ENCODE measurements around the gene GLCE. TPM values are rescaled to one million over a fixed set of nuclear protein-coding genes. Genes with fewer than 3 reads are reported as not detected.

Gene GLCE
- polyA plus RNA-seq, 12 donors = 30.7 to 50.8 (median 37.0) TPM; not detected in 1

DNA sequence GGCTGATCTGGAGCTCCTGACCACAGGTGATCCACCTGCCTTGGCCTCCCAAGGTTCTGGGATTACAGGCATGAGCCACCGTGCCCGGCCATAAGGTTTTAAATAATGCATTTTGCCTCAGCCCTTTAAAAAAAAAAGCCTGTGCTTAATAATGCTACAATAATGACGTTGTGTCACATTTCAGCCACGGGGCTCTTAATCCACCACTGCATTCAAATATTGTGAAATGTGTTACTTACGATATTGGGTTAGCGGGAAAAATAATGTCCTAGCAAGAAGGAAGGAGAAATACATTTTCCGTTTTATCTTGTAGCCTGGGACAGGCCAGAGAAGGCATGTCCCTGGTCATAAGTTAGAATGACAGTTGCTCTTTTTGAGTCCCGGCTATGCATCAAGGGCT is 155.9 kb downstream of the GLCE start:
- no peak for DNase-seq

- DNase-seq = no peak
Measured at GRCh38 chr15:69317392-69317841, 157.0 kb downstream of the GLCE start.

DNA sequence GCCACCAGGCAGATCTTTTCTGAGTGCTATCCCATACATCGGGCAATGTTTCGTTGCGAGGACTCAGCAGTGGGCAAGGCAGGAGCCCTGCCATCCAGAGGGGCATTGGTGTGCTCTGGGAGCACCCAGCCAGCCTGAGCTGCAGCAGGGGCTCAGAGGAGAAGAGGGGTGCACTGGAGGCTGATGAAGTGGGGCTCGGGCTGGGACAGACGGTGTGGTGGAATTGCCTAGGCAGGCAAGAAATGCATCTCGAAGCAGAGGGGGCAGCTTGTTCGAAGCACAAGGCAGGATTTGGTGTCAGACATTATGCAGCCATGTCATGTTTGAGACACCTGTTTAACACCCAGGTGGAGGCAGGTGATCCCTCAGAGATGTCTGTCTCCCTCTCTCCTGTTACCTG is 157.6 kb downstream of the GLCE start:
- no peak for DNase-seq

GRCh38 chr15:69319384-69320375 is 159.2 kb downstream of the GLCE start:
- no peak for DNase-seq

GRCh38 chr15:69320977-69321554 is 160.6 kb downstream of the GLCE start:
- no peak for DNase-seq

Other genes with a start within 250 kb of the GLCE start
- 1 to 10 TPM in 10 of 12 donors, not detected in 2; 1.3 to 5.8 (median 3.5) TPM for gene SPESP1, start 230.1 kb upstream of the GLCE start, polyA plus RNA-seq (ENCODE audit: insufficient read length in 12 of 12)
- 1 to 10 TPM in 1 of 12 donors, under 1 TPM in 10, not detected in 1; 0.17 to 3.9 (median 0.24) TPM for gene NOX5, start 145.9 kb upstream of the GLCE start, polyA plus RNA-seq (ENCODE audit: insufficient read length in 12 of 12)
- gene PAQR5, start 138.3 kb downstream of the GLCE start, polyA plus RNA-seq (ENCODE audit: insufficient read length in 12 of 12) = 1 to 10 TPM in 3 of 12 donors, under 1 TPM in 8, not detected in 1; 0.22 to 2.6 (median 0.60) TPM

All from muscle of arm (tissue), 12 donors.